ENCODE results near the gene GAL. TPM values are rescaled to one million over a fixed set of nuclear protein-coding genes. Genes with fewer than 3 reads are reported as not detected.

The GAL gene
- total RNA-seq, 4 donors from 2014 or later: 7.2 to 120 (median 29.8) TPM

DNA sequence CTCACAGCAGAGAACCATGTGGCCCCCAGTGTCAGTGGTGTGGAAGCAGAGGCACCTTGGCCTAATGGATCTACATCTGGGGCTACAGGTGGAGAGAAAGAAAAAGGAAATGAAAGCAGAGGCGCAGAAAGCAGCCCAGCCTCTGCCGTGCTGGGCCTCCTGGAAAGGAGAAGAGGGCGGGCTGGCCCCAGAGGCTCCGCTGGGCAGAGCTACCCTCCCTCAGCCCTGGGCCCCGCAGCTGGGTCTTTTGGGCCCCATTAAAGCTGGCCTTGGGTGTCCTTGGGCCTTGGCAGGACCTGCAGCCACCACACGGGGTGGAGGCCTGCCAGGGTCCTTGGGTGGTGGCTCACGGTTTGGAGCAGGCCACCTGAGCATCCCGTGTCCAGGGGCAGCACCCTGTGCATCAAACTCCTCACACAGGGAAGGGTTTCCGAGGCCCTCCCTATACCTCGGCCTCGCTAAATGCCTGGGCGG lies 31.6 kb upstream of the GAL start:
- 81% methylated on average over 11 of the region's 12 CpGs for WGBS
- peaks cover 33% of the 10 kb centered on the region for H3K27me3 ChIP-seq
- peaks cover 2% of the 10 kb centered on the region for H3K4me1 ChIP-seq
- no peak overlapping the region for H3K27ac ChIP-seq
- no peak for DNase-seq (ENCODE audit: low spot score in 2 of 2)
- H3K4me3 ChIP-seq: no peak overlapping the region
- TF ChIP-seq EP300 (IDR thresholded peaks at IDR 0.05) (no peak), POLR2A (IDR thresholded peaks at IDR 0.05) (no peak), POLR2AphosphoS5 (IDR thresholded peaks at IDR 0.05) (no peak)
- TF ChIP-seq, protein P1, sequence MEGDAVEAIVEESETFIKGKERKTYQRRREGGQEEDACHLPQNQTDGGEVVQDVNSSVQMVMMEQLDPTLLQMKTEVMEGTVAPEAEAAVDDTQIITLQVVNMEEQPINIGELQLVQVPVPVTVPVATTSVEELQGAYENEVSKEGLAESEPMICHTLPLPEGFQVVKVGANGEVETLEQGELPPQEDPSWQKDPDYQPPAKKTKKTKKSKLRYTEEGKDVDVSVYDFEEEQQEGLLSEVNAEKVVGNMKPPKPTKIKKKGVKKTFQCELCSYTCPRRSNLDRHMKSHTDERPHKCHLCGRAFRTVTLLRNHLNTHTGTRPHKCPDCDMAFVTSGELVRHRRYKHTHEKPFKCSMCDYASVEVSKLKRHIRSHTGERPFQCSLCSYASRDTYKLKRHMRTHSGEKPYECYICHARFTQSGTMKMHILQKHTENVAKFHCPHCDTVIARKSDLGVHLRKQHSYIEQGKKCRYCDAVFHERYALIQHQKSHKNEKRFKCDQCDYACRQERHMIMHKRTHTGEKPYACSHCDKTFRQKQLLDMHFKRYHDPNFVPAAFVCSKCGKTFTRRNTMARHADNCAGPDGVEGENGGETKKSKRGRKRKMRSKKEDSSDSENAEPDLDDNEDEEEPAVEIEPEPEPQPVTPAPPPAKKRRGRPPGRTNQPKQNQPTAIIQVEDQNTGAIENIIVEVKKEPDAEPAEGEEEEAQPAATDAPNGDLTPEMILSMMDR (IDR thresholded peaks at IDR 0.05): no peak
- H3K9me3 ChIP-seq: peaks cover 4% of the 10 kb centered on the region
- H3K36me3 ChIP-seq: no peaks in the 10 kb centered on the region

DNA sequence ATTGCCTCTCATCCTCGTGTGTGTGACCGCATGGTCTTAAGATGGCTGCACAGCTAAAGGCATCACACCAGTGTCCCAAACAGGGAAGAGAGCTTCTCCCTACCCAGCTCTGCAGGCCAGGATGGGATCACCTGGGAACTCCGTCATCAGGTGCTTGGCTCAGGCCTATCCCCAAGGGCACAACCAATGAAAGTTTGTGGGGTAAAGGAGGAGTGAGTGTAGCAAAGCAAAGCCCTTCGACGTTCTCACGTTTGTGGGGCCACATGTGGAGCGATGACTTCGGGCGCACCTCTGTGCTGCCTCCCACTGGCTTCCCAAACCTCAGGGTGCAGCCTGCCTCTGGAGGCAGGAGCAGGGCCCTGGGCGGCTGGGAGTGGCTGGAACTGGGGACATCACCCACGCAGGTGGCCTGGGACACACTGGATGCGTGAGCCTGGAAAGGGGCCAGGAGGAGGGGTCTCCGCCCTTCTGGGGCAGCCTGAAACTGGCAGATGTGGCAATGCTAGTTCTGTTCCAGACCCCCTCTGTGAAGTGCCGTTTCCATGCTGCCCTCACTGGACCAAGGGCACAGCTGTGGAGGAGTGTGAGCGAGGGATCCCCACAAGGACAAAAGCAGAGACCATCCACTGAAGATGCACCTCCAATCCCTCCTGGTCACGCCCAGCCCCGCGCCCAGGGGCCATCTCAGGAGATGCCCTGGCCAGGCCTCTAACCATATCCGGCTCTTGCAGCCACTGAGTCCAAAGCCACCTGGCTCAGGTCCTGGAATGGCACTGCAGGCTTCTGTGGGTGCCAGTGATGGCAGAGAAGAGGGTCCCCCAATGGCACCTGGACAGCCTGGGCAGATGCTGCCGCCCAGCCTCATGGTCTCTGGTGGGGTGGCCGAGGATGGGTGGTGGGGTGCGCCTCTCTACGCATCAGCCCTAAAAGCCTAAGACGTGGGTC lies 30.6 kb upstream of the GAL start:
- no peak for DNase-seq (ENCODE audit: low spot score in 2 of 2)
- 83% methylated on average over 9 of the region's 24 CpGs for WGBS
- H3K9me3 ChIP-seq: peaks cover 4% of the 10 kb centered on the region
- TF ChIP-seq, protein P1 (IDR thresholded peaks at IDR 0.05): no peak
- TF ChIP-seq EP300 (IDR thresholded peaks at IDR 0.05) (no peak), POLR2A (IDR thresholded peaks at IDR 0.05) (no peak), POLR2AphosphoS5 (IDR thresholded peaks at IDR 0.05) (no peak)
- no peaks in the 10 kb centered on the region for H3K36me3 ChIP-seq
- no peak overlapping the region for H3K4me3 ChIP-seq
- H3K4me1 ChIP-seq: peaks cover 2% of the 10 kb centered on the region
- no peak overlapping the region for H3K27ac ChIP-seq
- H3K27me3 ChIP-seq: peaks cover 29% of the 10 kb centered on the region

DNA sequence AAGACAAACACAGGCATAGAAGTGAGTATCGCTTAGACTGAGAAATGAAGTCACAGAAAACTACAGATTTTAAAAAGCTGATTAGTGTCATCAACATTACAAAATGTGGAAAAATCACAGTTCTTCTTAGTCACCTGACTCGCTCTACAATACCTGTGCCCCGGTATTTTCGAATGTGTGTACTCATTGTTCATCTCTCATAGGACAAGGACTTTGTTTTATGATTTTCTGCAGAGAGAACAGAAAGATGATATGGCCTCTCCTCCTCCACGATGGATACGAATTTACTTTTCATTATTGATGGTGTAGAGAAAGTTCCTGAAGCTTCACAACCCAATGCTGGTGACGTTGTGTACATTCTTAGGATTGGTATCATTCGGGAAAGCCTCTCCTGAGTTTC lies 29.4 kb upstream of the GAL start:
- Histone ChIP-seq H3K9me3 (peaks cover 4% of the 10 kb centered on the region), H3K27me3 (peaks cover 27% of the 10 kb centered on the region), H3K36me3 (no peaks in the 10 kb centered on the region), H3K4me3 (no peak overlapping the region), H3K27ac (no peak overlapping the region), H3K4me1 (peaks cover 11% of the 10 kb centered on the region)
- no peak for DNase-seq (ENCODE audit: low spot score in 2 of 2)
- TF ChIP-seq, protein P1 (IDR thresholded peaks at IDR 0.05): no peak
- TF ChIP-seq POLR2AphosphoS5 (IDR thresholded peaks at IDR 0.05) (no peak), POLR2A (IDR thresholded peaks at IDR 0.05) (no peak), EP300 (IDR thresholded peaks at IDR 0.05) (no peak)
- WGBS: 88% methylated on average over 8 of the region's 8 CpGs

DNA sequence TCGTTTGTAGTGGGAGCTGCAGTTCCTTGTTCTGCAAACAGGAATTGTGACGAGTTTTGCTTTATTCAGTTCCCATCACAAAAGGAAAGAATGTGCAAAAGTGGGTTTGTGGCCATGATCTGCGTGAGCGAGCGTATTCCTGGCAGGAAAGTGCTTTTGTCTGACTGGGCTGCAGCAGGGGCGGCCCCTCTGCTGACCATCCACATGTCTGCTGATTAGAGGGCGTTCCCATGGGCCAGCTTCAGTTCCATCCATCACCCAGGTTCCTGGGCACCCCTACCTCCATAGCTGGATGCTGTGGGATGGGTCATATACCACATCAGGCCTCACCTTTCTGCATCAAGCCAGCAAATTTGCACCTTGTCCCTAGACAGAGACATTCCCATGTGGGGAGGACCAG lies 28.9 kb upstream of the GAL start:
- peaks cover 11% of the 10 kb centered on the region for H3K4me1 ChIP-seq
- H3K27ac ChIP-seq: no peak overlapping the region
- WGBS: 79% methylated on average over 3 of the region's 7 CpGs
- H3K36me3 ChIP-seq: no peaks in the 10 kb centered on the region
- peaks cover 23% of the 10 kb centered on the region for H3K27me3 ChIP-seq
- DNase-seq (ENCODE audit: low spot score in 2 of 2): peak in 1 of 2 donors; percentile 41
- peaks cover 4% of the 10 kb centered on the region for H3K9me3 ChIP-seq
- no peak overlapping the region for H3K4me3 ChIP-seq
- TF ChIP-seq EP300 (IDR thresholded peaks at IDR 0.05) (no peak), POLR2AphosphoS5 (IDR thresholded peaks at IDR 0.05) (no peak), POLR2A (IDR thresholded peaks at IDR 0.05) (no peak)
- TF ChIP-seq, protein P1 (IDR thresholded peaks at IDR 0.05): no peak

DNA sequence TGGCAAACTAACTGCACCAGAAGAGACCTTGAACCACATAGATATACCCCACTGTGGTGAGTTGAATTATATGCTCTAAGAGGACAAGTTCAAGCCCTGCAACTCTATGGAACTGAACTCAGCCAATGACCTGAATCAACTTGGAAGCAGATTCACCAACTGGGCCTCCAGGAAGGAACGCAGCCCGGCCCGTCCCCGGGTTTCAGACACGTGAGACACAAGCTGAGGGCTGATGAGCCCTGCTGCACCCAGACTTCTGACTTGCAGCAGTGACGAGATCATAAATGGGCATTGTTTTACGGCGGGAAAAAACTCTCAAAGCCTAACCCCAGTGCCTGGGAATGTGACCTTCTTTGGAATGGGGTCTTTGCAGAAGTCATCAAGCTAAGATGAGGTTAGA lies 28.5 kb upstream of the GAL start:
- Histone ChIP-seq H3K27me3 (peaks cover 21% of the 10 kb centered on the region), H3K27ac (no peak overlapping the region), H3K9me3 (peaks cover 4% of the 10 kb centered on the region), H3K36me3 (no peaks in the 10 kb centered on the region), H3K4me1 (peaks cover 11% of the 10 kb centered on the region), H3K4me3 (no peak overlapping the region)
- TF ChIP-seq, protein P1 (IDR thresholded peaks at IDR 0.05): no peak
- no peak for TF ChIP-seq POLR2A (IDR thresholded peaks at IDR 0.05)
- no peak for TF ChIP-seq EP300 (IDR thresholded peaks at IDR 0.05)
- no peak for TF ChIP-seq POLR2AphosphoS5 (IDR thresholded peaks at IDR 0.05)
- 91% methylated on average over 8 of the region's 8 CpGs for WGBS
- DNase-seq (ENCODE audit: low spot score in 2 of 2): peak in 1 of 2 donors; percentile 68

All from suprapubic skin (tissue), 4 donors.